ENCODE data around the gene AOPEP.

DNA sequence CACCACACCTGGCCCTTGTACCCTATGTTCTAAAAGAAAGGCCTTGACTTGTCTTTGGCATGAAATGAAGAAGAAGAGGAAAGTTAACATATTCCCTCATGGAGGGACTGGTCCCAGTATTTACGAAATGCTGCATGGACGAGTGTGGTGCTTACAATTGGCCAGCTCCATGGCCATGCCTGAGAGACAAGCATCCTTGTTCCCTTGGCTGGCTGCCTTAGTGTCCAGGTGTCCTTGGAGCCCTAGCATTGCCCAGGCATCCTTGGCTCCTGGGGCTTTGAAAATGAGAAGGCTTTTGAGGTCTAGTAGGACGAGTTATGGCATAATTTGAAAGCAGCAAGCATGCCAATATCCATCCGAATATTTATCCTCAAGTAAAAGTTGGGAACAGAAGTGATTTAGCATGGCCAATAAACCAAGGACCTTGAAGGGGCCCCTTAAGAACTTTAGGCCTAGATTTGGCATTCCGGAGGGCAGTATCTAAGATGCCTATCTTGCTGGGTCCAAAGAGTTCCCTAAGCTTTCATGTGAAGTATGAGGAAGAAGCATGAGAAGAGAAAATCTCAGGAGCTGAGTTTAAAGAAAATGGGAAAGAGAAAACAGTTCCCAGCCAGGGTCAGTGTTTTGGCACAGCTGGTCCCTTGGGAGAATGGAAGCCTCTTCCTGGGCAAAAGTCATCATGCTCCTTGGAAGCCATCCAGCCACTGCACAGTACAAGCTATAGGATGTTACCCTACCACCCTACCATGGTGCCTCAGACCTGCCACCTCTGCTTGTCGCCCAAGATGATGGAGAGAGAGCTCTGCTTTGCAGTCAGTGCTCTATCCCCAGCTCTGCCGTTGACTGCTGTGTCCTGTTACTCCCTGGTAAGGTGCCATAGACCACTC is 91.0 kb downstream of the AOPEP start:
- TF ChIP-seq POLR2AphosphoS5 (IDR thresholded peaks at IDR 0.05) (no peak), POLR2A (IDR thresholded peaks at IDR 0.05) (no peak)
- TF ChIP-seq, protein P1, sequence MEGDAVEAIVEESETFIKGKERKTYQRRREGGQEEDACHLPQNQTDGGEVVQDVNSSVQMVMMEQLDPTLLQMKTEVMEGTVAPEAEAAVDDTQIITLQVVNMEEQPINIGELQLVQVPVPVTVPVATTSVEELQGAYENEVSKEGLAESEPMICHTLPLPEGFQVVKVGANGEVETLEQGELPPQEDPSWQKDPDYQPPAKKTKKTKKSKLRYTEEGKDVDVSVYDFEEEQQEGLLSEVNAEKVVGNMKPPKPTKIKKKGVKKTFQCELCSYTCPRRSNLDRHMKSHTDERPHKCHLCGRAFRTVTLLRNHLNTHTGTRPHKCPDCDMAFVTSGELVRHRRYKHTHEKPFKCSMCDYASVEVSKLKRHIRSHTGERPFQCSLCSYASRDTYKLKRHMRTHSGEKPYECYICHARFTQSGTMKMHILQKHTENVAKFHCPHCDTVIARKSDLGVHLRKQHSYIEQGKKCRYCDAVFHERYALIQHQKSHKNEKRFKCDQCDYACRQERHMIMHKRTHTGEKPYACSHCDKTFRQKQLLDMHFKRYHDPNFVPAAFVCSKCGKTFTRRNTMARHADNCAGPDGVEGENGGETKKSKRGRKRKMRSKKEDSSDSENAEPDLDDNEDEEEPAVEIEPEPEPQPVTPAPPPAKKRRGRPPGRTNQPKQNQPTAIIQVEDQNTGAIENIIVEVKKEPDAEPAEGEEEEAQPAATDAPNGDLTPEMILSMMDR (IDR thresholded peaks at IDR 0.05) = no peak

All from upper lobe of left lung (tissue), 4 donors.